Measurements from ENCODE around the gene ENHO.

DNA sequence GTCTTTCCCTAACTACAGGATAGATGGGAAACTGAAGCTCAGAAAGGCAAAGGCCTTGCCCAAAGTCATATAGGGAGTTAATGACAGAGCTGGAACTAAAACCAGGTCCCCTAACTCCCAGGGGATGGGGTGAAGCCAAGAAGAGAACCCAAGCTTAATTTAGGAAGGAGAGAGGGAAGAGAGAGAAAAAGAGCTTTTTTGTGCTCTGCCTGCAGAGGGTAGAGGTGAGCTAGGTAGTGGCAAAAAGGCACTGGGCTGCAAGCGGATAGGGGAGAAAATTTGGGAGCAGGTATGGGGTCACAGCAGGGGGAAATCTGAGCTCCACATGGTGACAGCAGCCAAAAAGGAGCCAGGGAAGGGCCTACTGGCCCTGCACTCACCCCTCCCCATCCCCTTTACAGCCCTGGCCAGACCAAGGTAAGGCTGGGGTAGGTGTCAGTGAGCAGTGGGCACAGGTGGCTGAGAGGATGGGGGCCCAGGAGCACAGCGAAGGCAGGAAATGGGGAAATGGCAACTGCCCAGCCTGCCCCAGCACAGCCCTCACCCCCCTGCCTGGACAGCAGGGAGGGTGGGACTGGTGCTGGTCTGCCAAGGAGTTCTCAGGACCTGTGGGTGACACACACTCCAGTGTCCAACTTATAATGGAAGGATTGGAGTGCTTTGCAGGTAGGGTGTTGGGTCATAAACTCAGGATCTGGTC is 3.3 kb downstream of the ENHO start:
- TF ChIP-seq, protein P1, sequence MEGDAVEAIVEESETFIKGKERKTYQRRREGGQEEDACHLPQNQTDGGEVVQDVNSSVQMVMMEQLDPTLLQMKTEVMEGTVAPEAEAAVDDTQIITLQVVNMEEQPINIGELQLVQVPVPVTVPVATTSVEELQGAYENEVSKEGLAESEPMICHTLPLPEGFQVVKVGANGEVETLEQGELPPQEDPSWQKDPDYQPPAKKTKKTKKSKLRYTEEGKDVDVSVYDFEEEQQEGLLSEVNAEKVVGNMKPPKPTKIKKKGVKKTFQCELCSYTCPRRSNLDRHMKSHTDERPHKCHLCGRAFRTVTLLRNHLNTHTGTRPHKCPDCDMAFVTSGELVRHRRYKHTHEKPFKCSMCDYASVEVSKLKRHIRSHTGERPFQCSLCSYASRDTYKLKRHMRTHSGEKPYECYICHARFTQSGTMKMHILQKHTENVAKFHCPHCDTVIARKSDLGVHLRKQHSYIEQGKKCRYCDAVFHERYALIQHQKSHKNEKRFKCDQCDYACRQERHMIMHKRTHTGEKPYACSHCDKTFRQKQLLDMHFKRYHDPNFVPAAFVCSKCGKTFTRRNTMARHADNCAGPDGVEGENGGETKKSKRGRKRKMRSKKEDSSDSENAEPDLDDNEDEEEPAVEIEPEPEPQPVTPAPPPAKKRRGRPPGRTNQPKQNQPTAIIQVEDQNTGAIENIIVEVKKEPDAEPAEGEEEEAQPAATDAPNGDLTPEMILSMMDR (conservative IDR thresholded peaks at IDR 0.05 in 1 of 2, IDR thresholded peaks at IDR 0.05 in 1 of 2; ENCODE audit: low read depth in 1 of 2, low read length in 2 of 2), result no peak
- TF ChIP-seq EZH2 (IDR thresholded peaks at IDR 0.05; ENCODE audit: low read length, missing control alignments), result no peak
